Measurements from ENCODE around the gene NDRG4.

DNA sequence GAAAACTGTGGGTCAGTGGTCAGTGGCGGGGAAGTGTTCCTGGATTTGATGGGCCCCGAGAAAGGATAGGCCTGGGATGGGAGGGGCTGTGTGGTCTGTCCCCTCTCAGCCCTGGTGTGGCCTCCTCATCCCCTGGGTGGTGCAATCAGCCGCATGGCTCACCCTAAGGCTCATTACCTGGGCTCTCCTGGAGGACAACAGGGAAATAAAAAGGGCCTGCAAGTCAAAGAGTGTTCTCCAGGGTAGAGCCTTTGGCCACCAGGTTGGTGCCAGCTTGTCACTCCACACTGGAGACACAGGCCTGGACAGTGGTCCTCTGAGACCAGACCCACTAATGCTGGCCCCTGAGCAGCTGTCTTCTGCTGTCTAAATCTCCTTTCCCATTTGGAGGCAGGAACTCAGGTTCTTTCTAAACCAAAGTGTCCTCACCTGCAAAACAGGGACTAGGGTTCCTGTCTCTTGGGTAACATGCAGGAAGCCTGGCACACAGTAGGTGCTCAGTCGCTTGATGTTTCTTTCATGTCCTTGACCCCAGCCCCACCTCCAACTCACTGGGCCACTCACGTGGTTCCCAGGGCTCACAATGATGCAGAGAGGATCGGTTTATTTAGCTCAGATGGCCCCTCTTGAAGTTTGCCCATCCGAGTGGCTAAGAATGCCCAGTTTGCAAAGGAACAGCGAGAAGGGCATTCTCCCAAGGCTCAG lies 2.4 kb downstream of the NDRG4 start:
- TF ChIP-seq, protein P1, sequence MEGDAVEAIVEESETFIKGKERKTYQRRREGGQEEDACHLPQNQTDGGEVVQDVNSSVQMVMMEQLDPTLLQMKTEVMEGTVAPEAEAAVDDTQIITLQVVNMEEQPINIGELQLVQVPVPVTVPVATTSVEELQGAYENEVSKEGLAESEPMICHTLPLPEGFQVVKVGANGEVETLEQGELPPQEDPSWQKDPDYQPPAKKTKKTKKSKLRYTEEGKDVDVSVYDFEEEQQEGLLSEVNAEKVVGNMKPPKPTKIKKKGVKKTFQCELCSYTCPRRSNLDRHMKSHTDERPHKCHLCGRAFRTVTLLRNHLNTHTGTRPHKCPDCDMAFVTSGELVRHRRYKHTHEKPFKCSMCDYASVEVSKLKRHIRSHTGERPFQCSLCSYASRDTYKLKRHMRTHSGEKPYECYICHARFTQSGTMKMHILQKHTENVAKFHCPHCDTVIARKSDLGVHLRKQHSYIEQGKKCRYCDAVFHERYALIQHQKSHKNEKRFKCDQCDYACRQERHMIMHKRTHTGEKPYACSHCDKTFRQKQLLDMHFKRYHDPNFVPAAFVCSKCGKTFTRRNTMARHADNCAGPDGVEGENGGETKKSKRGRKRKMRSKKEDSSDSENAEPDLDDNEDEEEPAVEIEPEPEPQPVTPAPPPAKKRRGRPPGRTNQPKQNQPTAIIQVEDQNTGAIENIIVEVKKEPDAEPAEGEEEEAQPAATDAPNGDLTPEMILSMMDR (IDR thresholded peaks at IDR 0.05) = no peak
- TF ChIP-seq POLR2A (IDR thresholded peaks at IDR 0.05) = no peak
- no peak for TF ChIP-seq POLR2AphosphoS5 (IDR thresholded peaks at IDR 0.05; ENCODE audit: insufficient read depth in 1 of 2, low read depth in 1 of 2)

All from vagina (tissue), 2 donors.